HL-60 (cell line): ENCODE data around the gene EXOC1.

ENCODE experiments used
- GABPA ChIP-seq: IDR thresholded peaks from 2 replicates; pipeline ENCODE4 v1.6.1; 2012; ENCODE audit warnings: low read depth
- POLR2AphosphoS5 ChIP-seq: IDR thresholded peaks from 2 replicates; pipeline ENCODE4 v1.6.1; 2012; ENCODE audit warnings: low read depth
- TF ChIP-seq, protein P1 (sequence below): IDR thresholded peaks from 2 replicates; pipeline ENCODE4 v1.6.1; 2012; ENCODE audit warnings: low read depth; ENCODE audit not compliant: insufficient replicate concordance
- TF ChIP-seq, protein P2 (sequence below): IDR thresholded peaks from one replicate; pipeline ENCODE4 v1.5.1; 2011; ENCODE audit warnings: low read length, control low read depth, inconsistent platforms; ENCODE audit not compliant: insufficient read depth

- TF ChIP-seq, protein P1, sequence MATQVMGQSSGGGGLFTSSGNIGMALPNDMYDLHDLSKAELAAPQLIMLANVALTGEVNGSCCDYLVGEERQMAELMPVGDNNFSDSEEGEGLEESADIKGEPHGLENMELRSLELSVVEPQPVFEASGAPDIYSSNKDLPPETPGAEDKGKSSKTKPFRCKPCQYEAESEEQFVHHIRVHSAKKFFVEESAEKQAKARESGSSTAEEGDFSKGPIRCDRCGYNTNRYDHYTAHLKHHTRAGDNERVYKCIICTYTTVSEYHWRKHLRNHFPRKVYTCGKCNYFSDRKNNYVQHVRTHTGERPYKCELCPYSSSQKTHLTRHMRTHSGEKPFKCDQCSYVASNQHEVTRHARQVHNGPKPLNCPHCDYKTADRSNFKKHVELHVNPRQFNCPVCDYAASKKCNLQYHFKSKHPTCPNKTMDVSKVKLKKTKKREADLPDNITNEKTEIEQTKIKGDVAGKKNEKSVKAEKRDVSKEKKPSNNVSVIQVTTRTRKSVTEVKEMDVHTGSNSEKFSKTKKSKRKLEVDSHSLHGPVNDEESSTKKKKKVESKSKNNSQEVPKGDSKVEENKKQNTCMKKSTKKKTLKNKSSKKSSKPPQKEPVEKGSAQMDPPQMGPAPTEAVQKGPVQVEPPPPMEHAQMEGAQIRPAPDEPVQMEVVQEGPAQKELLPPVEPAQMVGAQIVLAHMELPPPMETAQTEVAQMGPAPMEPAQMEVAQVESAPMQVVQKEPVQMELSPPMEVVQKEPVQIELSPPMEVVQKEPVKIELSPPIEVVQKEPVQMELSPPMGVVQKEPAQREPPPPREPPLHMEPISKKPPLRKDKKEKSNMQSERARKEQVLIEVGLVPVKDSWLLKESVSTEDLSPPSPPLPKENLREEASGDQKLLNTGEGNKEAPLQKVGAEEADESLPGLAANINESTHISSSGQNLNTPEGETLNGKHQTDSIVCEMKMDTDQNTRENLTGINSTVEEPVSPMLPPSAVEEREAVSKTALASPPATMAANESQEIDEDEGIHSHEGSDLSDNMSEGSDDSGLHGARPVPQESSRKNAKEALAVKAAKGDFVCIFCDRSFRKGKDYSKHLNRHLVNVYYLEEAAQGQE: no peak
- TF ChIP-seq, protein P2, sequence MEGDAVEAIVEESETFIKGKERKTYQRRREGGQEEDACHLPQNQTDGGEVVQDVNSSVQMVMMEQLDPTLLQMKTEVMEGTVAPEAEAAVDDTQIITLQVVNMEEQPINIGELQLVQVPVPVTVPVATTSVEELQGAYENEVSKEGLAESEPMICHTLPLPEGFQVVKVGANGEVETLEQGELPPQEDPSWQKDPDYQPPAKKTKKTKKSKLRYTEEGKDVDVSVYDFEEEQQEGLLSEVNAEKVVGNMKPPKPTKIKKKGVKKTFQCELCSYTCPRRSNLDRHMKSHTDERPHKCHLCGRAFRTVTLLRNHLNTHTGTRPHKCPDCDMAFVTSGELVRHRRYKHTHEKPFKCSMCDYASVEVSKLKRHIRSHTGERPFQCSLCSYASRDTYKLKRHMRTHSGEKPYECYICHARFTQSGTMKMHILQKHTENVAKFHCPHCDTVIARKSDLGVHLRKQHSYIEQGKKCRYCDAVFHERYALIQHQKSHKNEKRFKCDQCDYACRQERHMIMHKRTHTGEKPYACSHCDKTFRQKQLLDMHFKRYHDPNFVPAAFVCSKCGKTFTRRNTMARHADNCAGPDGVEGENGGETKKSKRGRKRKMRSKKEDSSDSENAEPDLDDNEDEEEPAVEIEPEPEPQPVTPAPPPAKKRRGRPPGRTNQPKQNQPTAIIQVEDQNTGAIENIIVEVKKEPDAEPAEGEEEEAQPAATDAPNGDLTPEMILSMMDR: no peak
- no peak for TF ChIP-seq POLR2AphosphoS5
- TF ChIP-seq GABPA: no peak
Observed at GRCh38 chr4:55951191-55951922, 97.9 kb downstream of the EXOC1 start.
